GM12878 (cell line): ENCODE data around the gene TBC1D24. TPM values are rescaled to one million over a fixed set of nuclear protein-coding genes. Genes with fewer than 3 reads are reported as not detected.

Experiments
- ATAC-seq: fragments of 200-7000 bp; cut with Tn5 transposase; 3 replicates; pipeline ENCODE4 v1.9.1; 2020; ENCODE audit warnings: mild to moderate bottlenecking, moderate library complexity
- BruUV-seq: library from RNA; stranded (reverse); fragments of 400-500 nt; replicated peaks from 2 replicates; lab custom pipeline; 2021; lab: Mats Ljungman, UMichigan
- CTCF ChIA-PET: fragments of 300-600 bp; sonication (Branson Sonifier 250); formaldehyde crosslinking; extraction: SDS; loops from one replicate; lab custom pipeline; 2021; ENCODE audit warnings: inconsistent platforms; lab: Yijun Ruan, JAX
- POLR2A ChIA-PET: fragments of 350-600 bp; formaldehyde crosslinking; extraction: SDS; loops from one replicate; lab custom pipeline; 2021; ENCODE audit warnings: inconsistent platforms; lab: Charles Lee
- RAD21 ChIA-PET: fragments of 300-600 bp; sonication (Branson Sonifier 250); formaldehyde crosslinking; loops from one replicate; lab custom pipeline; 2023; ENCODE audit warnings: antibody characterized with exemption; ENCODE audit not compliant: unreplicated experiment; lab: Charles Lee
- SMC1A ChIA-PET: fragments of 300-600 bp; sonication (Branson Sonifier 250); formaldehyde crosslinking; loops from one replicate; lab custom pipeline; 2023; ENCODE audit not compliant: unreplicated experiment, uncharacterized antibody; lab: Charles Lee
- DNase-seq: peaks from one replicate; pipeline ENCODE4 v3.0.0-alpha.2; 2011; ENCODE audit warnings: low read depth, low spot score
- FAIRE-seq: peaks from 3 replicates; lab custom pipeline; 2011; peaks lifted over from hg19 to GRCh38; lab: Jason Lieb, UNC
- H2AFZ ChIP-seq: 2 replicates; pipeline ENCODE4 v1.6.0; 2011; ENCODE audit warnings: low read depth, low read length, control low read depth; ENCODE audit not compliant: control insufficient read depth
- H3K27ac ChIP-seq: 2 replicates; pipeline ENCODE4 v1.5.1; 2011; ENCODE audit warnings: control low read depth; ENCODE audit not compliant: control insufficient read depth, insufficient read depth
- H3K27me3 ChIP-seq, 2 experiments: replicated peaks in 1 of 2; 2 replicates each; pipeline versions ENCODE4 v1.6.0 to v1.6.1; 2011; ENCODE audit warnings: low read length in 1 of 2; ENCODE audit not compliant: control insufficient read depth in 2 of 2, insufficient read depth in 2 of 2
- H3K36me3 ChIP-seq, 2 experiments: 2 replicates each; pipeline ENCODE4 v1.5.1; 2011; ENCODE audit warnings: low read length in 1 of 2; ENCODE audit not compliant: control insufficient read depth in 2 of 2, insufficient read depth in 2 of 2
- H3K4me1 ChIP-seq: 2 replicates; pipeline ENCODE4 v1.6.1; 2011; ENCODE audit warnings: mild to moderate bottlenecking, low read length, moderate library complexity, mixed read lengths; ENCODE audit not compliant: control insufficient read depth, insufficient read depth
- H3K4me2 ChIP-seq: 2 replicates; pipeline ENCODE4 v1.6.0; 2011; ENCODE audit warnings: control low read depth; ENCODE audit not compliant: control insufficient read depth, insufficient read depth
- H3K4me3 ChIP-seq: fragments of 200-600 bp; sonication (generic); 2 replicates; pipeline ENCODE4 v1.5.1; 2016
- H3K79me2 ChIP-seq: 2 replicates; pipeline ENCODE4 v1.6.0; 2011; ENCODE audit warnings: low read length; ENCODE audit not compliant: control insufficient read depth, insufficient read depth
- H3K9ac ChIP-seq: 2 replicates; pipeline ENCODE4 v1.8.0; 2011; ENCODE audit warnings: low read length, control low read depth, mixed read lengths; ENCODE audit not compliant: control insufficient read depth, insufficient read depth
- H3K9me3 ChIP-seq: replicated peaks from 3 replicates; pipeline ENCODE4 v1.5.1; 2011; ENCODE audit warnings: mild to moderate bottlenecking, low read length; ENCODE audit not compliant: control insufficient read depth, insufficient read depth
- H4K20me1 ChIP-seq: 2 replicates; pipeline ENCODE4 v1.6.0; 2011; ENCODE audit not compliant: control insufficient read depth, insufficient read depth
- CBX3 ChIP-seq: fragments of 200-600 bp; sonication (generic); IDR thresholded peaks from 2 replicates; pipeline ENCODE4 v1.6.1; 2016; ENCODE audit warnings: low read depth, borderline replicate concordance
- FOXM1 ChIP-seq: IDR thresholded peaks from 2 replicates; pipeline ENCODE4 v1.6.1; 2012; ENCODE audit warnings: low read depth, mild to moderate bottlenecking, inconsistent platforms, low read length, moderate library complexity
- HDAC6 ChIP-seq: fragments of 200-600 bp; sonication (generic); IDR thresholded peaks from one replicate; pipeline ENCODE4 v1.8.0; 2017; ENCODE audit warnings: antibody characterized with exemption; ENCODE audit not compliant: unreplicated experiment
- JUND ChIP-seq: IDR thresholded peaks from 2 replicates; pipeline ENCODE4 v1.6.1; 2012; ENCODE audit warnings: low read depth, mild to moderate bottlenecking, low read length, improper control_type of control experiment, moderate library complexity
- NFYA ChIP-seq: IDR thresholded peaks from 2 replicates; pipeline ENCODE4 v1.6.1; 2011; ENCODE audit warnings: low read depth, mild to moderate bottlenecking, low read length, improper control_type of control experiment, borderline replicate concordance
- RAD21 ChIP-seq: IDR thresholded peaks from 2 replicates; pipeline ENCODE4 v1.6.1; 2011; ENCODE audit warnings: mild to moderate bottlenecking, low read depth, low read length, moderate library complexity; ENCODE audit not compliant: insufficient read depth
- RFX5 ChIP-seq: IDR thresholded peaks from 2 replicates; pipeline ENCODE4 v1.6.1; 2011; ENCODE audit warnings: low read depth, low read length, improper control_type of control experiment
- SPI1 ChIP-seq: IDR thresholded peaks from 2 replicates; pipeline ENCODE4 v1.6.1; 2011; ENCODE audit warnings: low read depth, mild to moderate bottlenecking, low read length, moderate library complexity, borderline replicate concordance; ENCODE audit not compliant: insufficient read depth
- TARDBP ChIP-seq: IDR thresholded peaks from 2 replicates; pipeline ENCODE4 v1.6.1; 2016; ENCODE audit warnings: borderline replicate concordance
- WGBS: methylation state at CpG from one replicate; pipeline ENCODE4 v1.1.6; 2016; ENCODE audit warnings: low lambda C conversion rate; ENCODE audit not compliant: insufficient replicate concordance, insufficient coverage; ENCODE audit errors: missing lambda C conversion rate; 5-methylcytosine and 5-hydroxymethylcytosine counted together
- in situ Hi-C: fragments of 300-500 bp; cut with MboI; formaldehyde crosslinking; loops from 9 replicates; pipeline ENCODE4 v1.14.3; 2018; ENCODE audit warnings: mixed read lengths
- intact Hi-C: fragments of 100-400 bp; cut with micrococcal nuclease; formaldehyde crosslinking; loops from one replicate; pipeline ENCODE4 v1.14.2; 2022; ENCODE audit not compliant: unreplicated experiment
- polyA plus RNA-seq, 11 experiments: library from polyadenylated mRNA; depleted of rRNA in 4 of 11; unstranded in 6 of 11; stranded (reverse) in 5 of 11; fragments of >200 nt; fragmentation: Nextera tagmentation in 4 of 11; fragmentation: Illumina TruSeq in 1 of 11; extraction: Ambion mirVana in 4 of 11; extraction: Trizol in 1 of 11; gene quantifications; 1 replicate in 1 of 11; 2 replicates in 10 of 11; pipeline versions ENCODE4 v1.2.1 to v1.2.3, GENCODE V29; 2011 to 2016; ENCODE audit warnings: inconsistent platforms in 2 of 11, missing spikeins in 2 of 11, low read depth in 1 of 11
- total RNA-seq, 4 experiments: library from RNA; depleted of rRNA in 3 of 4; stranded (reverse); fragments of >200 nt in 3 of 4; fragmentation: Illumina TruSeq in 1 of 4; extraction: Trizol in 1 of 4; gene quantifications; 2 replicates each; pipeline versions ENCODE4 v1.2.1 to v1.2.3, GENCODE V29; 2013 to 2021
- TF ChIP-seq, protein P1 (sequence below): fragments of 450-650 bp; IDR thresholded peaks from 2 replicates; pipeline ENCODE4 v1.6.1; 2017; ENCODE audit warnings: low read depth, mild to moderate bottlenecking, moderate library complexity
- TF ChIP-seq, protein P2 (sequence below): fragments of 450-650 bp; IDR thresholded peaks from 2 replicates; pipeline ENCODE4 v1.6.1; 2017; ENCODE audit warnings: mild to moderate bottlenecking, low read depth, inconsistent platforms; ENCODE audit not compliant: poor library complexity, severe bottlenecking
- TF ChIP-seq, protein P3 (sequence below): IDR thresholded peaks from 2 replicates; pipeline ENCODE4 v1.6.1; 2012; ENCODE audit warnings: low read depth, low read length, improper control_type of control experiment
- TF ChIP-seq, protein P4 (sequence below), 3 experiments: IDR thresholded peaks in 2 of 3; conservative IDR thresholded peaks in 1 of 3; 2 replicates each; pipeline ENCODE4 v1.5.1; 2011; ENCODE audit warnings: low read depth in 3 of 3, low read length in 3 of 3, mild to moderate bottlenecking in 3 of 3, control low read depth in 2 of 3, moderate library complexity in 2 of 3, inconsistent platforms in 1 of 3, mixed read lengths in 1 of 3; ENCODE audit not compliant: control insufficient read depth in 2 of 3, insufficient read depth in 1 of 3; ENCODE audit errors: extremely low read depth in 1 of 3

Gene TBC1D24
- total and polyA plus RNA-seq, 10 of the 15 experiments (the other 5 are each of a cell fraction or from before 2014, with no cell fraction given): 1.1 to 9.6 (median 4.5) TPM

DNA sequence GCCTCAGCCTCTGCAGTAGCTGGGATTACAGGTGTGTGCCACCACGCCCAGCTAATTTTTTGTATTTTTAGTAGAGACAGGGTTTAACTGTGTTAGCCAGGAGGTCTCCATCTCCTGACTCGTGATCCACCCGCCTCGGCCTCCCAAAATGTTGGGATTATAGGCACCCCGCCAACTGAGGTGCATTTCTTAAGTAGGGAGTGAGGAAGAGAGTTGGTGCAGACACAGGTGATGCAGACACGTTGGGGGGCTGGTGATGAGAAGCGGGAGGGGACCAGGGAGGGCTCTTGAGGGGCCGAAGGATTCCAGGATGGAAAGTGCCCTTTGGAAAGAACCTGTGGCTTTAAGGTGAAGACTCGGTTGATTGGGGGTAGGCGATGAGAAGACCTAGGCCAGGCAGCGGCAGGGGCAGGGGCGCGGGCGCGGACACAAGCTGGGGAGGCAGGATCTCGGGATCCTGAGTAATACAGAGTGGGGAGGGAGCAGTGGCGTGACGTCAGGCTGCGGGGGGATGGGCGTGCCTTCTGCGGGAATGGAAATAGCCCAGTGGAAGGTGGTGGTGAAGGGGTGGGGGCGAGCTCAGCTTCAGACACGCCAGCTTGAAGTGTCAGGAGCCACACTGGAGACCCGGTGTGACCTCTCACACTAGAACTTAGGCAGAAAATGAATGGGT, 36.3 kb downstream of the TBC1D24 start:
- Histone ChIP-seq H3K4me3 (no peak overlapping the region), H3K9ac (no peak overlapping the region), H3K79me2 (peaks cover 25% of the 10 kb centered on the region), H3K36me3 (peaks cover 0 to under 1% of the 10 kb centered on the region in 2 experiments; a peak in 1 of 4 replicates), H3K4me2 (no peak overlapping the region), H3K9me3 (no peaks in the 10 kb centered on the region), H3K4me1 (peaks cover 46% of the 10 kb centered on the region), H3K27me3 (no peaks in the 10 kb centered on the region), H4K20me1 (peaks cover 6% of the 10 kb centered on the region; the same call in 1 of the 2 replicates), H3K27ac (no peak overlapping the region), H2AFZ (no peak overlapping the region)
- ChIA-PET CTCF (interaction anchor here (1.5 kb wide), 1 partner anchor 21 kb away, joined by 4 read pairs; no protein-coding TSS in a partner anchor), SMC1A (no interaction called here), RAD21 (interaction anchor here (2.3 kb wide), 1 partner anchor 10 kb away, joined by 11 read pairs; no protein-coding TSS in a partner anchor), POLR2A (interaction anchor here (0.8 kb wide), 1 partner anchor 26 kb away, joined by 4 read pairs; the partner anchor contains the start of gene PDPK1)
- intact Hi-C loops (no loop called here), in situ Hi-C loops (no loop called here)
- DNase-seq: no peak
- ATAC-seq: no peak
- no TSS peak for BruUV-seq
- no peak for TF ChIP-seq HDAC6
- no peak for TF ChIP-seq JUND
- TF ChIP-seq, protein P1, sequence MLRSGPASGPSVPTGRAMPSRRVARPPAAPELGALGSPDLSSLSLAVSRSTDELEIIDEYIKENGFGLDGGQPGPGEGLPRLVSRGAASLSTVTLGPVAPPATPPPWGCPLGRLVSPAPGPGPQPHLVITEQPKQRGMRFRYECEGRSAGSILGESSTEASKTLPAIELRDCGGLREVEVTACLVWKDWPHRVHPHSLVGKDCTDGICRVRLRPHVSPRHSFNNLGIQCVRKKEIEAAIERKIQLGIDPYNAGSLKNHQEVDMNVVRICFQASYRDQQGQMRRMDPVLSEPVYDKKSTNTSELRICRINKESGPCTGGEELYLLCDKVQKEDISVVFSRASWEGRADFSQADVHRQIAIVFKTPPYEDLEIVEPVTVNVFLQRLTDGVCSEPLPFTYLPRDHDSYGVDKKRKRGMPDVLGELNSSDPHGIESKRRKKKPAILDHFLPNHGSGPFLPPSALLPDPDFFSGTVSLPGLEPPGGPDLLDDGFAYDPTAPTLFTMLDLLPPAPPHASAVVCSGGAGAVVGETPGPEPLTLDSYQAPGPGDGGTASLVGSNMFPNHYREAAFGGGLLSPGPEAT: no peak
- no peak for TF ChIP-seq TARDBP
- TF ChIP-seq, protein P2, sequence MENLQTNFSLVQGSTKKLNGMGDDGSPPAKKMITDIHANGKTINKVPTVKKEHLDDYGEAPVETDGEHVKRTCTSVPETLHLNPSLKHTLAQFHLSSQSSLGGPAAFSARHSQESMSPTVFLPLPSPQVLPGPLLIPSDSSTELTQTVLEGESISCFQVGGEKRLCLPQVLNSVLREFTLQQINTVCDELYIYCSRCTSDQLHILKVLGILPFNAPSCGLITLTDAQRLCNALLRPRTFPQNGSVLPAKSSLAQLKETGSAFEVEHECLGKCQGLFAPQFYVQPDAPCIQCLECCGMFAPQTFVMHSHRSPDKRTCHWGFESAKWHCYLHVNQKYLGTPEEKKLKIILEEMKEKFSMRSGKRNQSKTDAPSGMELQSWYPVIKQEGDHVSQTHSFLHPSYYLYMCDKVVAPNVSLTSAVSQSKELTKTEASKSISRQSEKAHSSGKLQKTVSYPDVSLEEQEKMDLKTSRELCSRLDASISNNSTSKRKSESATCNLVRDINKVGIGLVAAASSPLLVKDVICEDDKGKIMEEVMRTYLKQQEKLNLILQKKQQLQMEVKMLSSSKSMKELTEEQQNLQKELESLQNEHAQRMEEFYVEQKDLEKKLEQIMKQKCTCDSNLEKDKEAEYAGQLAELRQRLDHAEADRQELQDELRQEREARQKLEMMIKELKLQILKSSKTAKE: no peak
- TF ChIP-seq SPI1: no peak
- TF ChIP-seq CBX3: no peak
- no peak for TF ChIP-seq RAD21
- TF ChIP-seq, protein P3, sequence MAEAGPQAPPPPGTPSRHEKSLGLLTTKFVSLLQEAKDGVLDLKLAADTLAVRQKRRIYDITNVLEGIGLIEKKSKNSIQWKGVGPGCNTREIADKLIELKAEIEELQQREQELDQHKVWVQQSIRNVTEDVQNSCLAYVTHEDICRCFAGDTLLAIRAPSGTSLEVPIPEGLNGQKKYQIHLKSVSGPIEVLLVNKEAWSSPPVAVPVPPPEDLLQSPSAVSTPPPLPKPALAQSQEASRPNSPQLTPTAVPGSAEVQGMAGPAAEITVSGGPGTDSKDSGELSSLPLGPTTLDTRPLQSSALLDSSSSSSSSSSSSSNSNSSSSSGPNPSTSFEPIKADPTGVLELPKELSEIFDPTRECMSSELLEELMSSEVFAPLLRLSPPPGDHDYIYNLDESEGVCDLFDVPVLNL: no peak
- TF ChIP-seq FOXM1: no peak
- TF ChIP-seq, protein P4, sequence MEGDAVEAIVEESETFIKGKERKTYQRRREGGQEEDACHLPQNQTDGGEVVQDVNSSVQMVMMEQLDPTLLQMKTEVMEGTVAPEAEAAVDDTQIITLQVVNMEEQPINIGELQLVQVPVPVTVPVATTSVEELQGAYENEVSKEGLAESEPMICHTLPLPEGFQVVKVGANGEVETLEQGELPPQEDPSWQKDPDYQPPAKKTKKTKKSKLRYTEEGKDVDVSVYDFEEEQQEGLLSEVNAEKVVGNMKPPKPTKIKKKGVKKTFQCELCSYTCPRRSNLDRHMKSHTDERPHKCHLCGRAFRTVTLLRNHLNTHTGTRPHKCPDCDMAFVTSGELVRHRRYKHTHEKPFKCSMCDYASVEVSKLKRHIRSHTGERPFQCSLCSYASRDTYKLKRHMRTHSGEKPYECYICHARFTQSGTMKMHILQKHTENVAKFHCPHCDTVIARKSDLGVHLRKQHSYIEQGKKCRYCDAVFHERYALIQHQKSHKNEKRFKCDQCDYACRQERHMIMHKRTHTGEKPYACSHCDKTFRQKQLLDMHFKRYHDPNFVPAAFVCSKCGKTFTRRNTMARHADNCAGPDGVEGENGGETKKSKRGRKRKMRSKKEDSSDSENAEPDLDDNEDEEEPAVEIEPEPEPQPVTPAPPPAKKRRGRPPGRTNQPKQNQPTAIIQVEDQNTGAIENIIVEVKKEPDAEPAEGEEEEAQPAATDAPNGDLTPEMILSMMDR (IDR thresholded peaks at IDR 0.05 in 2 of 3, conservative IDR thresholded peaks at IDR 0.05 in 1 of 3; ENCODE audit: control insufficient read depth in 2 of 3, extremely low read depth in 1 of 3, insufficient read depth in 1 of 3, low read depth in 3 of 3, low read length in 3 of 3): no peak
- TF ChIP-seq RFX5: no peak
- no peak for TF ChIP-seq NFYA
- no peak for FAIRE-seq
- 73% methylated on average over 20 of the region's 24 CpGs for WGBS
